HL-60 (cell line): ENCODE results near the gene ORC2.

Experiments
- DNase-seq, 2 experiments: peaks; one replicate each; pipeline ENCODE4 v3.0.0-alpha.2; 2010 to 2020; ENCODE audit warnings: low read depth in 1 of 2, low spot score in 1 of 2
- H3K27ac ChIP-seq: fragments of 250-450 bp; sonication (Bioruptor Pico); replicated peaks from 2 replicates; pipeline ENCODE4 v1.5.1; 2020; ENCODE audit warnings: mild to moderate bottlenecking, moderate library complexity
- H3K27me3 ChIP-seq: fragments of 250-450 bp; sonication (Bioruptor Pico); 2 replicates; pipeline ENCODE4 v1.5.1; 2021; ENCODE audit warnings: mild to moderate bottlenecking, moderate library complexity; ENCODE audit not compliant: insufficient read depth, poor library complexity, severe bottlenecking
- H3K4me3 ChIP-seq: replicated peaks from 2 replicates; pipeline ENCODE4 v1.5.1; 2011; ENCODE audit warnings: mild to moderate bottlenecking, control low read depth, low read length; ENCODE audit not compliant: insufficient read depth
- CTCF ChIP-seq: IDR thresholded peaks from one replicate; pipeline ENCODE4 v1.5.1; 2011; ENCODE audit warnings: low read length, control low read depth, inconsistent platforms; ENCODE audit not compliant: insufficient read depth
- GABPA ChIP-seq: IDR thresholded peaks from 2 replicates; pipeline ENCODE4 v1.6.1; 2012; ENCODE audit warnings: low read depth
- POLR2AphosphoS5 ChIP-seq: IDR thresholded peaks from 2 replicates; pipeline ENCODE4 v1.6.1; 2012; ENCODE audit warnings: low read depth
- REST ChIP-seq: IDR thresholded peaks from 2 replicates; pipeline ENCODE4 v1.6.1; 2012; ENCODE audit warnings: low read depth; ENCODE audit not compliant: insufficient replicate concordance
- SPI1 ChIP-seq: IDR thresholded peaks from 2 replicates; pipeline ENCODE4 v1.6.1; 2012; ENCODE audit warnings: low read depth, mild to moderate bottlenecking, borderline replicate concordance

The ORC2 gene

GRCh38 chr2:200929334-200930249 is 33.9 kb downstream of the ORC2 start:
- TF ChIP-seq CTCF (no peak), POLR2AphosphoS5 (no peak), GABPA (no peak), SPI1 (no peak), REST (no peak)
- peak overlapping the region; percentile 18; the same call in 1 of the 2 replicates for H3K27ac ChIP-seq
- DNase-seq: no peak
- H3K4me3 ChIP-seq: no peak overlapping the region
- no peaks in the 10 kb centered on the region for H3K27me3 ChIP-seq

GRCh38 chr2:200922439-200922838 is 41.0 kb downstream of the ORC2 start:
- no peak for DNase-seq
- no peak overlapping the region for H3K4me3 ChIP-seq
- TF ChIP-seq POLR2AphosphoS5 (no peak), REST (no peak)

GRCh38 chr2:200913654-200914053 is 49.8 kb downstream of the ORC2 start:
- Histone ChIP-seq H3K27me3 (no peaks in the 10 kb centered on the region), H3K4me3 (no peak overlapping the region), H3K27ac (no peak overlapping the region)
- TF ChIP-seq POLR2AphosphoS5 (no peak), REST (no peak), CTCF (no peak), SPI1 (no peak), GABPA (no peak)
- DNase-seq: no peak

More at GRCh38 chr2:200922439-200922838, 41.0 kb downstream of the ORC2 start:
- Histone ChIP-seq H3K27me3 (no peaks in the 10 kb centered on the region), H3K27ac (no peak overlapping the region)
